HepG2 (cell line): ENCODE results near the gene ARHGAP23. TPM values are rescaled to one million over a fixed set of nuclear protein-coding genes. Genes with fewer than 3 reads are reported as not detected.

ENCODE experiments used
- ASH2L ChIP-seq: fragments of 300-600, 200-600 bp; sonication (generic); IDR thresholded peaks from 2 replicates; pipeline ENCODE4 v1.7.0; 2017; ENCODE audit warnings: low read depth, mild to moderate bottlenecking, moderate library complexity, mixed read lengths, low read length; ENCODE audit not compliant: insufficient read length
- BORCS8-MEF2B ChIP-seq: sonication (generic); formaldehyde crosslinking; IDR thresholded peaks from 2 replicates; pipeline ENCODE4 v1.8.0; 2022; ENCODE audit warnings: mild to moderate bottlenecking, missing genetic modification reagents
- CHD2 ChIP-seq: IDR thresholded peaks from 2 replicates; pipeline ENCODE4 v1.6.1; 2011; ENCODE audit warnings: low read depth, low read length, improper control_type of control experiment
- CTCF ChIP-seq: sonication (generic); formaldehyde crosslinking; IDR thresholded peaks from 2 replicates; pipeline ENCODE4 v1.5.0; 2020; ENCODE audit warnings: mild to moderate bottlenecking, missing genetic modification reagents, moderate library complexity
- DMAP1 ChIP-seq: IDR thresholded peaks from 2 replicates; pipeline ENCODE4 v1.6.1; 2016
- FOSL2 ChIP-seq: sonication (generic); formaldehyde crosslinking; IDR thresholded peaks from 2 replicates; pipeline ENCODE4 v1.4.0; 2020; ENCODE audit warnings: missing genetic modification reagents
- ISL2 ChIP-seq: sonication (generic); formaldehyde crosslinking; IDR thresholded peaks from 2 replicates; pipeline ENCODE4 v1.5.0; 2020; ENCODE audit warnings: missing genetic modification reagents
- MTF2 ChIP-seq: sonication (generic); formaldehyde crosslinking; IDR thresholded peaks from 2 replicates; pipeline ENCODE4 v1.5.0; 2020; ENCODE audit warnings: missing genetic modification reagents, borderline replicate concordance
- NFE2L1 ChIP-seq: sonication (generic); formaldehyde crosslinking; IDR thresholded peaks from 2 replicates; pipeline ENCODE4 v1.4.0; 2020; ENCODE audit warnings: missing genetic modification reagents, mild to moderate bottlenecking, borderline replicate concordance
- RORA ChIP-seq: sonication (generic); formaldehyde crosslinking; IDR thresholded peaks from 2 replicates; pipeline ENCODE4 v1.5.0; 2020; ENCODE audit warnings: mild to moderate bottlenecking, missing genetic modification reagents, moderate library complexity
- SRSF4 ChIP-seq: fragments of 200-400 bp; formaldehyde crosslinking; IDR thresholded peaks from one replicate; pipeline ENCODE4 v1.6.1; 2018; ENCODE audit warnings: mild to moderate bottlenecking, low read depth, low read length, moderate library complexity; ENCODE audit not compliant: poor library complexity, severe bottlenecking
- ZFP91 ChIP-seq: sonication (generic); formaldehyde crosslinking; IDR thresholded peaks from 2 replicates; pipeline ENCODE4 v1.9.0; 2022; ENCODE audit warnings: missing genetic modification reagents, mild to moderate bottlenecking, borderline replicate concordance
- ZGPAT ChIP-seq: IDR thresholded peaks from 2 replicates; pipeline ENCODE4 v1.6.1; 2016; ENCODE audit warnings: mild to moderate bottlenecking
- ZNF180 ChIP-seq: sonication (generic); formaldehyde crosslinking; IDR thresholded peaks from 2 replicates; pipeline ENCODE4 v1.4.0; 2020; ENCODE audit warnings: low read depth, missing genetic modification reagents, borderline replicate concordance
- ZNF263 ChIP-seq: sonication (generic); formaldehyde crosslinking; IDR thresholded peaks from 2 replicates; pipeline ENCODE4 v1.4.0; 2020; ENCODE audit warnings: missing genetic modification reagents
- ZNF552 ChIP-seq: sonication (generic); formaldehyde crosslinking; IDR thresholded peaks from 2 replicates; pipeline ENCODE4 v1.9.0; 2022; ENCODE audit warnings: missing genetic modification reagents, mild to moderate bottlenecking, borderline replicate concordance
- ZNF703 ChIP-seq: sonication (generic); formaldehyde crosslinking; IDR thresholded peaks from 2 replicates; pipeline ENCODE4 v1.5.1; 2020; ENCODE audit warnings: missing genetic modification reagents, mild to moderate bottlenecking, moderate library complexity, borderline replicate concordance
- ZNF788 ChIP-seq: sonication (generic); formaldehyde crosslinking; IDR thresholded peaks from 2 replicates; pipeline ENCODE4 v1.5.0; 2020; ENCODE audit warnings: mild to moderate bottlenecking, missing genetic modification reagents, borderline replicate concordance
- polyA plus RNA-seq, 8 experiments: library from polyadenylated mRNA; depleted of rRNA in 3 of 8; stranded (reverse) in 7 of 8; unstranded in 1 of 8; fragments of >200 nt; fragmentation: Illumina TruSeq in 4 of 8; extraction: Trizol in 4 of 8; gene quantifications; 2 replicates each; pipeline versions ENCODE4 v1.2.1 to v1.2.3, GENCODE V29; 2011 to 2016; ENCODE audit warnings: low read depth in 4 of 8, missing spikeins in 1 of 8, mixed read lengths in 1 of 8; ENCODE audit not compliant: insufficient read depth in 1 of 8
- total RNA-seq, 5 experiments: library from RNA; depleted of rRNA; stranded (reverse); fragments of >200 nt; fragmentation: Illumina TruSeq; extraction: Trizol; gene quantifications; 2 replicates each; pipeline ENCODE4 v1.2.3, GENCODE V29; 2016; ENCODE audit warnings: low read depth in 1 of 5
- TF ChIP-seq, protein P1 (sequence below): sonication (generic); formaldehyde crosslinking; IDR thresholded peaks from 2 replicates; pipeline ENCODE4 v1.8.1; 2023; ENCODE audit warnings: mild to moderate bottlenecking, missing genetic modification reagents, borderline replicate concordance
- TF ChIP-seq, protein P2 (sequence below): sonication (generic); formaldehyde crosslinking; IDR thresholded peaks from 2 replicates; pipeline ENCODE4 v1.4.0; 2020; ENCODE audit warnings: missing genetic modification reagents

The ARHGAP23 gene
- total and polyA plus RNA-seq, 2 of the 13 experiments (the other 11 are each of a cell fraction or from before 2014, with no cell fraction given): 0.03 TPM; not detected in 1

DNA sequence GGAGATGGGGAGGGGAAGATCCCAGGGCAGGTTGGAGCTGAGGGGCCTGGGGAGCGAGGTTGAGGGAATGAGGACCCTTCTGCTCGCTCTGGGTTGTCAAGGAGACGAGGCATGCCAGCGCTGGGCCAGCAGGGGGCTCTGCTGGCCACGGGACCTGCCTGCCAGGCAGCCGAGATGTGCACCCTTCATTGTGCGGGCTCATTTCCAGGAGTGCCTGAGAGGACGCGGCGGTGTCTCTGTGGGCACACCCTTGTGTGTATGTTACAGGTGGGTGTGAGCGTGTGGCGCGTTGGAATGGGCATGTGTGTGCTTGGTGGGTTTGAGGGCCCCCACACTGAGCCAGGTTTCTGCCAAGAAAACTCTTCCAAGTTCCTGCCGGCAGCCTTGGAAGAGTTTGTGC is 15.9 kb downstream of the ARHGAP23 start (continued):
- TF ChIP-seq ZNF263 (CRISPR knock-in tag): 0 out of 2 replicates have a peak, but pooled peaks have one; percentile 22
- no peak for TF ChIP-seq ZNF703 (CRISPR knock-in tag)
- no peak for TF ChIP-seq ISL2 (CRISPR knock-in tag)
- TF ChIP-seq NFE2L1 (CRISPR knock-in tag): no peak
- 0 out of 2 replicates have a peak, but pooled peaks have one; percentile 46 for TF ChIP-seq ZFP91 (CRISPR knock-in tag)
- TF ChIP-seq, protein P1, sequence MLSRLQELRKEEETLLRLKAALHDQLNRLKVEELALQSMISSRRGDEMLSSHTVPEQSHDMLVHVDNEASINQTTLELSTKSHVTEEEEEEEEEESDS (CRISPR knock-in tag): no peak
- TF ChIP-seq BORCS8-MEF2B (CRISPR knock-in tag): no peak
- no peak for TF ChIP-seq DMAP1 (CRISPR knock-in tag)
- TF ChIP-seq ZNF552: no peak
- TF ChIP-seq FOSL2 (CRISPR knock-in tag): peak; percentile 35
- TF ChIP-seq CTCF: peak; percentile 98
- TF ChIP-seq, protein P2, sequence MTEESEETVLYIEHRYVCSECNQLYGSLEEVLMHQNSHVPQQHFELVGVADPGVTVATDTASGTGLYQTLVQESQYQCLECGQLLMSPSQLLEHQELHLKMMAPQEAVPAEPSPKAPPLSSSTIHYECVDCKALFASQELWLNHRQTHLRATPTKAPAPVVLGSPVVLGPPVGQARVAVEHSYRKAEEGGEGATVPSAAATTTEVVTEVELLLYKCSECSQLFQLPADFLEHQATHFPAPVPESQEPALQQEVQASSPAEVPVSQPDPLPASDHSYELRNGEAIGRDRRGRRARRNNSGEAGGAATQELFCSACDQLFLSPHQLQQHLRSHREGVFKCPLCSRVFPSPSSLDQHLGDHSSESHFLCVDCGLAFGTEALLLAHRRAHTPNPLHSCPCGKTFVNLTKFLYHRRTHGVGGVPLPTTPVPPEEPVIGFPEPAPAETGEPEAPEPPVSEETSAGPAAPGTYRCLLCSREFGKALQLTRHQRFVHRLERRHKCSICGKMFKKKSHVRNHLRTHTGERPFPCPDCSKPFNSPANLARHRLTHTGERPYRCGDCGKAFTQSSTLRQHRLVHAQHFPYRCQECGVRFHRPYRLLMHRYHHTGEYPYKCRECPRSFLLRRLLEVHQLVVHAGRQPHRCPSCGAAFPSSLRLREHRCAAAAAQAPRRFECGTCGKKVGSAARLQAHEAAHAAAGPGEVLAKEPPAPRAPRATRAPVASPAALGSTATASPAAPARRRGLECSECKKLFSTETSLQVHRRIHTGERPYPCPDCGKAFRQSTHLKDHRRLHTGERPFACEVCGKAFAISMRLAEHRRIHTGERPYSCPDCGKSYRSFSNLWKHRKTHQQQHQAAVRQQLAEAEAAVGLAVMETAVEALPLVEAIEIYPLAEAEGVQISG (CRISPR knock-in tag): 0 out of 2 replicates have a peak, but pooled peaks have one; percentile 30
- no peak for TF ChIP-seq CHD2
- no peak for TF ChIP-seq ZNF180
- TF ChIP-seq RORA: no peak
- TF ChIP-seq ASH2L: no peak
- TF ChIP-seq SRSF4: no peak
- TF ChIP-seq MTF2 (CRISPR knock-in tag): peak; percentile 74; the same call in 1 of the 2 replicates
- 0 out of 2 replicates have a peak, but pooled peaks have one; percentile 51 for TF ChIP-seq ZGPAT
- peak; percentile 42; the same call in 1 of the 2 replicates for TF ChIP-seq ZNF788 (CRISPR knock-in tag)
